ELF-1 (cell line): ENCODE measurements around the gene DGKB.

Source experiments
- DNase-seq: peaks from one replicate; pipeline ENCODE4 v3.0.0-alpha.2; 2016; ENCODE audit warnings: low read depth, low spot score

The DGKB gene

GRCh38 chr7:14821757-14822480, 80.6 kb downstream of the DGKB start:
- DNase-seq = no peak

GRCh38 chr7:14818871-14819270, 83.7 kb downstream of the DGKB start:
- DNase-seq = no peak

GRCh38 chr7:14817829-14818614, 84.5 kb downstream of the DGKB start:
- DNase-seq = no peak

- no peak for DNase-seq
These were observed 95.0 kb downstream of the DGKB start for GRCh38 chr7:14807507-14807906.

- no peak for DNase-seq
These were observed 95.7 kb downstream of the DGKB start for GRCh38 chr7:14806891-14807290.

GRCh38 chr7:14805105-14805719, 97.3 kb downstream of the DGKB start:
- no peak for DNase-seq

GRCh38 chr7:14800664-14801063, 101.9 kb downstream of the DGKB start:
- no peak for DNase-seq

- DNase-seq = no peak
These were observed 109.4 kb downstream of the DGKB start for GRCh38 chr7:14793151-14793550.

- no peak for DNase-seq
These were observed 115.0 kb downstream of the DGKB start for GRCh38 chr7:14787551-14787950.

- no peak for DNase-seq
These were observed 116.1 kb downstream of the DGKB start for GRCh38 chr7:14786314-14786895.

- no peak for DNase-seq
These were observed 124.7 kb downstream of the DGKB start for GRCh38 chr7:14777806-14778205.

GRCh38 chr7:14776266-14776665, 126.3 kb downstream of the DGKB start:
- no peak for DNase-seq

GRCh38 chr7:14773729-14774271, 128.8 kb downstream of the DGKB start:
- no peak for DNase-seq

GRCh38 chr7:14770614-14771013, 131.9 kb downstream of the DGKB start:
- no peak for DNase-seq

GRCh38 chr7:14769261-14769660, 133.3 kb downstream of the DGKB start:
- DNase-seq = no peak

- no peak for DNase-seq
These were observed 134.7 kb downstream of the DGKB start for GRCh38 chr7:14767716-14768425.

GRCh38 chr7:14766747-14767146, 135.8 kb downstream of the DGKB start:
- no peak for DNase-seq

GRCh38 chr7:14765731-14766130, 136.8 kb downstream of the DGKB start:
- no peak for DNase-seq

- no peak for DNase-seq
These were observed 140.0 kb downstream of the DGKB start for GRCh38 chr7:14762561-14762960.

- no peak for DNase-seq
These were observed 140.8 kb downstream of the DGKB start for GRCh38 chr7:14761510-14762296.
